GM21619 (cell line): Measurements from ENCODE around the gene RASA4B.
A peak's percentile ranks its signal among the peaks of the same experiment; 100 is the strongest.
"Not testable (repeated sequence)": the region's sequence is repeated elsewhere in the genome, so short reads cannot be mapped to it uniquely, and the experiment has no call there.

ENCODE experiments used
- ATAC-seq: cut with Tn5 transposase; IDR thresholded peaks from one replicate; pipeline ENCODE4 v1.9.1; 2021; ENCODE audit not compliant: unreplicated experiment

Gene RASA4B

DNA sequence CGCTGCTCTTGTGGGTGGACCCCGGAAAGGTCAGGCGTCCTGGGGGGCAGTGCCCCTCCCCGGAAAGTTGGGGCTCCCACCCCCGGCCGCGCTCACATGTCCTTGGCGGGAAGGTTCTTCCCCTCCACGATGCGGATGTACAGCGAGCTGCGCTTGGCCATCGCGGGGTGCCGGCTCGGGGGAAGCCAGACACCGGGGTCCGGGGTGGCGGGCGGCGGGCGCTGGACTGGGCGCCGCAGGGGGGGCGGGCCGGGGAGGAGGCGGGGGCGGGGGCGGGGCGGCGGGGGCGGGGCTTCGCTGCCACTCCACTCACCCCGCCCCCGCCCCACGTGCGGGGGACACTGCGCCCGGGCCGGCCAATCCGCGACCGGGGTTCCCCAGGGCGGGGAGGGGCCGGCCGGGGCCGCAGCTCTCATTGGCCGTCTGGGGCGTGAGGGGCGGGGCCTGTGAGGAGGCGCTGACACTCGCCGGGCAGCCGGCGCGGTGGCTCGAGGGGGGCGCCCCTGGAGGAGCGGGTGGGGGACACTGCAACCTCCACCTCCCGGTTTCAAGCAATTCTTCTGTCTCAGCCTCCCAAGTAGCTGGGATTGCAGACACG is at the start of gene RASA4B:
Gene RASA4B, minus strand, starts transcription at position 228 of the 598 bp plus-strand sequence. Its CDS starts 67 bp downstream, at position 161.
- peak; percentile 58 for ATAC-seq

DNA sequence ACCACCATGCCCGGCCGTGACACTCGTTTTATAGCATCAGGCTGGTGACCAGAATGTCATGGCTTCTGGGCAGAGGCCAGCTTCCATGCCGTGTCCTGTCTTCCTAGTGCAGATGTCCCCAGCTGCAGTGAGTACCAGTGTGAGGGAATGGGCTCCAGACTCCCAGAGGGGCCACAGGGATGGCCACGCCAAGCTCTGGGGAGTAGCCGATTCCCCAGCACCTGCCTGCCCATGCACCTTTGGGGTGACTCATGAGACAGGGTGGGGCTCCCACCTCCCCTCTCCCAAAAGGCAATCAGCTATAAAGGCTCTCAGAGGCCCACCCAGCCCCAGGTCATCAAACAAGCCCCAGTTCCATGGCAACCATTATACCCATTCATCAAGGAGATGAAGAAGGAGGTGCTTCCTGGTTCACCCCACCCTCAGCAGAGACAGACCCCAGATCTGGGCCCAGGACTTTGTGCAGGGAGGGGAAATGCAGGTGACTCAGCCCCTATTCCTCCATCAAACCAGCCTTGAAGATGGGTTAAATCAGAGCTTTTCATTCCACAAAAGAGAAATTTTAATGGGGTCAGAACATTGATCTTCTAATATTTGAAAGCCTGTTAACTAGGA is 33.3 kb upstream of the RASA4B start, which contains the start of gene SPDYE2:
Gene SPDYE2, plus strand, starts transcription at position 419 of the 615 bp plus-strand sequence. CDS start 2,030 bp downstream, outside the sequence.
- not testable (repeated sequence) for ATAC-seq

DNA sequence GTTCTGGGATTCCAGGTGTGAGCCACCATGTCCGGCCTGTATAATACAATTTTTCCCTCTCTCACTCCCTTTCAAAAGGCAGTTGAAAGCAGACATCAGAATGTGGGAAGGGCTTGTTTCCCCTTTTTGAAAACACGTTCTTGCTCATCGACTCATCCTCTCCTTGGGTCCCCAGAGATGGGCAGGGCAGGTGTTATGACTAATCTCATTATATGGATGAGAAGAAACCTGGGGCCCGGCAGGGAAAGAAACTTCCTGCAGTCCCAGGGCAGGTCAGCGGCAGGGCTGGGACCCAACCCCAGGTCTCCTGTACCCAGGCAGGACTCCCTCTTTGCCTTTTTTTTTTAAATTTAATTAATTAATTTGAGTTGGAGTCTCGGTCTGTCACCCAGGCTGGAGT is 28.8 kb upstream of the RASA4B start:
- ATAC-seq, result peak; percentile 70

DNA sequence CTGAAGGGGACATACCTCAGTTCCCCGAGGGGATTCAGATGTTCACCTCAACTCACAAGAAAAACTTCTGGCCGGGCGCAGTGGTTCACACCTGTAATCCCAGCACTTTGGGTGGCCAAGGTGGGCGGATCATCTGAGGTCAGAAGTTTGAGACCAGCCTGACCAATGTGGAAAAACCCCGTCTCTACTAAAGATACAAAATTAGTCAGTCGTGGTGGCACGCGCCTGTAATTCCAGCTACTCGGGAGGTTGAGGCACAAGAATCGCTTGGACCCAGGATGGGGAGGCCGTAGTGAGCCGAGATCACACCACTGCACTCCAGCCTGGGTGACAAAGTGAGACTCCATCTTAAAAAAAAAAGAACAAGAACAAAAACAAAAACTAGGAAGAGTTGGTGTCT is 27.7 kb upstream of the RASA4B start:
- ATAC-seq, result not testable (repeated sequence)

DNA sequence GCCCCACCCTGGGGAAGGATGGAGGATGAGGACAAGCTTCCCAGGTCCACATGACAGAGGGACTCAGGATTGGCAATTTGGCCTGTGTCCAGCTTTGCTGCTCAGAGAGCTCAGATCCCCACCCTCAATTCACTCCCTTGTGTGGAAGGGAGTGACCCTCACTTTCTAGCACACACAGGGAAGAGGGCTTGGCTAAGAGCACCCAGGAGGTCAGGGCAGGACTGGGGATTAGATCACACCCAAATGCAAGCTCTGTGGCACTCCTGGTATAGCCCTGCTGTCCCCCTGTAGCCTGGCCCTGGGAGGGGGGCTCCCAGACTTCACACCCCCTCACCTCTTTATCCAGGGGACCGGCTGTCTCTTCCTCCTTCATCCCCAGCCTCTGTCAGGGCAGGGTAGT is 26.8 kb upstream of the RASA4B start:
- not testable (repeated sequence) for ATAC-seq

DNA sequence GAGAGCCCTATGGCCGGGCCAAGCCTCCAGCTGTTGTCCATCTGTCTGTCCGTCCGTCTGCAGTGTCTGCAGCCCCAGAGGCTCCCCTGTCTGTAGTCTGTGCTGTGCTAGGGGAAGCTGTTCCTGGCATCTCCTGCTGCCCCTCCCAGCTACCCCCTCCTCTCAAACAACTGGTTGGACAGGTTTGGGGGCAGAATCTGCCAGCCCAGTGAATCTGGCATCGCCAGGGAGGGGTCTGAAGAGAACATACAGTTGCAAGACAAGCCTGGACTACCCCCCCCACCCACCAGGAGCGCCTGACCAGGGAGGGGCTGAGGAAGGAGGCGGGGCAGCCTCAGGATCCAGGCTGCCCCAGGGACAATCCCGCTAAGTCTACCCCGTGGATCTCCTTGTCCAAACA is 26.0 kb upstream of the RASA4B start, which contains the start of gene UPK3BL2:
Gene UPK3BL2, minus strand, starts transcription at position 101 of the 400 bp plus-strand sequence. Its CDS starts 60 bp downstream, at position 41.
- ATAC-seq, result not testable (repeated sequence)

DNA sequence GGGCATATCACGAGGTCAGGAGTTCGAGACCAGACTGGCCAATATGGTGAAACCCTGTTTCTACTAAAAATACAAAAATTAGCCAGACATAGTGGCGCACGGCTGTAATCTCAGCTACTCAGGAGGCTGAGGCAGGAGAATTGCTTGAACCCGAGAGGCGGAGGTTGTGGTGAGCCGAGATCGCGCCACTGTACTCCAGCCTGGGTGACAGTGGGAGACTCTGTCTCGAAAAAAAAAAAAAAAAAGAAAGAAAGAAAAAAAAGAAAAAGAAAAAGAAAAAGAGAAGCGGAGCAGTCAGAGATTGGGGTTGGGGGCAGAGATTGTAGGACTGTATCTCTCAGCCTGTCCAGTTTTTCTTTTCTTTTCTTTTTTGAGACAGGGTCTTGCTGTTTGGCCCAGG is 25.2 kb upstream of the RASA4B start:
- not testable (repeated sequence) for ATAC-seq

DNA sequence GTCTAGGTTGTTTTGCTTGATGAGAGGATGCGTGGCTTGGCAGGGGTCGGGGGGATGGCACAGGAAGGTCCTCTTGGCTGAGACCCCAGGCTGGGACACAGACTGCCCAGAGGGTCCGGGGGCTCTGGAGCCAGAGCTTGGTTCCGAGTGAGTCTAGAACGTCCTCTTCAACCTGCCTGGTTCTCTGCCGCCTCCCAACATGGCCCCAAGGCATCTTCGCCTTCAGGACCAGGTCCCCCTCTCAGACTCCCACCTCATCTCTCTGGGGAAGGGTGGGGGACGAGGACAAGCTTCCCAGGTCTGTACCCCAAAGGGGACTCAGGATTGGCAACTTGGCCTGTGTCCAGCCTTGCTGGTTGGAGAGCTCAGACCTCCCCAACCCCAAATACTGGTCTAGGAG is 24.5 kb upstream of the RASA4B start:
- ATAC-seq, result not testable (repeated sequence)

DNA sequence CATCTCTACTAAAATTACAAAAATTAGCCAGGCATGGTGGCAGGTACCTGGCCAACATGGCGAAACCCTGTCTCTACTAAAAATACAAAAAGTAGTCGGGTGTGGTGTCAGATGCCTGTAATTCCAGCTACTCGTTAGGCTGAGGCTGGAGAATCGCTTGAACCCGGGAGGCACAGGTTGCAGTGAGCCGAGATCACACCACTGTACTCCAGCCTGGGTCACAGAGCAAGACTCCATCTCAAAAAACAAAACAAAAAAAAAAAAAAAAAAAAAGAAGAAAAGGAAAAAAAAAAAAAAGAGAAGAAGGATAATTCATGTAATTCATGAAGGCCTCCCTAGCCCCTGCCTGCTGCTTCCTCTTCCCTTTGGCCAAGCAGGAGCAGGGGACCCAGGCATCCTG is 23.0 kb upstream of the RASA4B start:
- not testable (repeated sequence) for ATAC-seq

DNA sequence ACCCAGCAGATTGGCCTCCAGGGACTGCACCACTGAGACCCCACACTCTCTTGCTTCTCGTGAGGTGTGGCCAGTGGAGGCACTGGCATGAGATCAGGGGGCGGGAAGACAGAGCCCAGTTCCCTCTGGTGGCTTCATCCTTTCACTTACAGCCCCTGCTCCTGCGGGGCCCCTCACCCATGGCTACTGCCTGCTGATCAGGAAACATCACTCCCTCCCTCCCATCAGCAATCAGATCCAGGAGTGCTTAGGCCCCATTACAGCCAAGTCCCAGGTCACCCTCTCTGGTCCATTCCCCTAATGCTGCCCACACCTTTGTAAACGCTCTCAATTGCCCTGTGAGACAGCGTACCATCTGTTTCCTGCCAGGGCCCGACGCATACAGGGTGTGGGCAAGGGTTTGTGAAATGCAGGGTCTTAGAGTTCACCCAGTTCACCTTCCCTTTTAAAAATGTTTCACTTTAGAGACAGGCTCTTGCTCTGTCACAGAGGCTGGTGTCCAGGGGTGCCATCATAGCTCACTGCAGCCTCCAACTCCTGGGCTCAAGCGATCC is 17.6 kb upstream of the RASA4B start:
- ATAC-seq, result not testable (repeated sequence)

DNA sequence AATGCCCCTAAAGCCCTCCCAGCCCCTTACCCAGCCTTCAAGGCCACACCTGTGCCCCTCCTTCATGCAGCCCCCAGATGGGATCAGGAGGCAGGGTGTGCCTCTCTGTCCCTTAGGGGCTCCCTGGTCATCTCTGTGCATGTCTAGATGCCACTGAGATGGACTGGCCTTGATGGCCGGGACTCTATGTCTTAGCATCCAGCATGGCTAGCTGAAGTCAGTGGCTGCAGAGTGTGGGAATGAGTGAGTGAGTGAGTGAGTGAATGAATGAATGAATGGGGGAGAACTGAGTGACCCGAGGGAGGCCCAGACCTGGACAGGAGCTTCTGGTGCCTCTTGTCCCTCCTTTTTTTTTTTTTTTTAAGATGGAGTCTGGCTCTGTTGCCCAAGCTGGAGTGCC is 14.6 kb upstream of the RASA4B start:
- not testable (repeated sequence) for ATAC-seq

DNA sequence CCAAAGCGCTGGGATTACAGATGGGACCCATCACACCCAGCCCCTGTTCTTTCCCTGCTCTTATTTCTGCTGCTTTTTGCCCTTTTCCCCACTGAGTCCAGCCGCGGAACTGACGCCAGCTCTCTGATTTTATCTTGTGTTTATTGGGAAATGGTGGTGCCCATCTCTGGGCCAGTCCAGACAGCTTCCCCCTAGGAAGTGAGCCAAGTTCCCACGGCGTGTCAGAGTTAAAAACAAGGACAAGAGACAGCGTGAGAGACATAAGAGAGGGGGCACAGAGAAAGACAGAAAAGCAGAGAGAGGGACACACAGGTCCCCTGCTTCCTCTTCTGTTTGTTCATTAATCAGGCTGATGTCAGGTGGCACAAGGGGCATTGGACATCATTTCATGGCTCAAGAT is 14.0 kb upstream of the RASA4B start:
- not testable (repeated sequence) for ATAC-seq

DNA sequence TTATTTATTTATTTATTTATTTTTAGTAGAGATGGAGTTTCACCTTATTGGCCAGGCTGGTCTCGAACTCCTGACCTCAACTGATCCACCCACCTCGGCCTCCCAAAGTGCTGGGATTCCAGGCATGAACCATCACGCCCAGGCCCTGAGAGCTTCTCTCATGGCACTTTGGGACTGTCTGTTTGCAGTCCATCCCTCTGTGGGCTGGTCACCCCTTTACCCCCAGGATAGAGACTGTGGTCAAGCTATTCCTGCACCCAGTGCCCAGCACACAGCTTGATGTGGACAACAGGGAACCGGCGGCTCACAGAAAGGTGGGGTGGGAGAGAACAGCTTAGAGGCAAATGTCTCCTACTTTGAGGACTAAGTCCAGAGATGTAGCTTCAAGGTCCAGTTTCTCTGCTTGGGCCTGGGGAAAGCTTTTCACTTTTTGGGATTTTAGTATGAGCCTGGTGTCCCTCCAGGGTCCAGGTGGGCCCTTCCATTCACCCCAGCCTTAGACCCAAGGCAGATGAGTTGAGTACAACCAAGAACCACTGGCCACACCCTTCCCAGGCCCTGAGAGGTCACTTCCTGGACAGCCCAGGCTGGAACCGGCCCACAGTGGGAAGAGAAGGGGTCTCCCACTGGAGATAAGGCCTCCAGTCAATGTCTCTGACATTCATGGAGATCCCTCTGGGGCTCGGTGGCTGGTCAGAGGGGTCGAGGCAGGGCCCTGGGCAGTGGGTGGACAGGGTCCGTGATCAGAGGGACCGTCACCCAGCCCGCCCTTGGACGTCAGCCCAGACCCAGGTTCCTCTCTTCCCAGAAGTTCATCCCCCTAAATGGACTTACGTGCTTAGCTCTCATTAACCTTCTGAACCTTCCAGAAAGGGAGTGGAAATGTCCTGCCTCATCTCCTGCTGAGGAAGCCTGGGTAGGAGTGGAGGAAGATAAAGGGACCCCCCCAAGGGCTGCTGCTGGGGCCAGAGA is 10.5 kb upstream of the RASA4B start:
- ATAC-seq, result not testable (repeated sequence)

DNA sequence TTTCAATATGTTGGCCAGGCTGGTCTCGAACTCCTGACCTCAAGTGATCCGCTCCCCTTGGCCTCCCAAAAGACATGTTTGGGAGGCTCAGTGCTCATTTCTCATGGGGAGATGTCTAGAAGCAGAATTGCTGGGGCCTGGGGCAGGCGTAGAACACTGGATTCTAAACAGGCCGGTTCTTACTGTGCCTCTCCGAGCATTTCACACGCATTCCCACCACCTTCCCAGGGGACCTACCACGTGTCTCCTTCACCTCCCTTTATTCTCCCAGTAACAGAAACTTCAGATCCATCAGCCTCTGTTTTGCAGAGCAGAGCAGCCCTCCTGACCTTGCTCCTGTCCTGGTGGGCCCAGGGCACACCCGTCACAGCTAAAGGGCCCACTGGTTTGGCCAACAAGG is 9.6 kb upstream of the RASA4B start:
- ATAC-seq, result not testable (repeated sequence)

DNA sequence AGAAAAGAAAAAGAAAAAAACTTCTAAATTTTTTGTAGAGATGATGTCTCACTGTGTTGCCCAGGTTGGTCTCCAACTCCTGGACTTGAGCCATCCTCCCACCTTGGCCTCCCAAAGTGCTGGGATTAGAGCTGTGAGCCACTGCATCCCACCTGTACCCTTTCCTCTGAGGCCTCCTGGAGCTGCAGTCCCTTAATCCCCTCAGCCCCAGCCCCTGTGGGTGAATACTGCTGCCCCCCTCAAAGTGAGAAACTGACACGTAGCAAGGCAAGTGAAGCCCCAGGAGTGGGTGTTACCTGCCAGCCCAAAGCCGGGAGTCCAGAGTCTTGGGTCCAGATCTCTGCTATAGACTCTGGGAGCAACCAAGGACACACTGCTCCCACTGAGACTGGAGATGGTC is 7.2 kb upstream of the RASA4B start:
- not testable (repeated sequence) for ATAC-seq

DNA sequence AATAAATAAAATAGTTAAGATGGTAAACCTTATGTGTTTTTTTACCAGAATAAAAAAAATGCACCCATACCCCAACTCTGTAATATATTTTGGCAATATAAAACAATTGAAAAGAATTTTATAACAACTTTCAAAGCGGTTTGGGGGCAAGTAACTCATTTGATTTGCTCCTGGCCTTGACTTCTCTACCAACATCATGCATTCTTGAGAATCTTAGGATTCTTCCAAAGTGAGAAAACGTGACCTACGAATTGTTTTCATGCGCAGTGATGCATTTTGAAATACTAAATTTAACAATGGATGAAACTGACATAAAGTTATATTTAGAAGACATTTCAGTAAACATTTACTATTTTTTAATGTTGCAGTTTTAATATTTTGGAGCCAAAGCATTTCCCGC is 3.2 kb upstream of the RASA4B start:
- not testable (repeated sequence) for ATAC-seq

DNA sequence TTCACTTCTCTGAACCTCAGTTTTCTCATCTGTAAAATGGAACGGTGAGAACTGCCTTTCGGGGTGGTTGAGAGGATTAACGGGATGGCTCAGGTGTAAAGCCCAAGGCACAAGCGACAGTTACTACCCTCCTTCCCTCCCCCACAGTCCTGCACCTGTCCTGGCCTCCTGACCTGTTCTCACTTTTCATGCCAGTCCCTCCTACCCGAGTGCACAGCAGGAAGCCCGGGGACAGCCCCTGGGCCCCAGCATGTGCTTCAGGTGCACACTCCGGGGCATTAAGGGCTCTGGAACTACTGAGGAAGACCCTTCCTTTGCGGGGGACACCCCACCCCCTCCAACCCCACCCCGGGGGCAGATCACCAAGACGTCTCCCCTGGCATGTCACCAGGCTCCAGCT is 626 bp downstream of the RASA4B start:
- ATAC-seq, result not testable (repeated sequence)

DNA sequence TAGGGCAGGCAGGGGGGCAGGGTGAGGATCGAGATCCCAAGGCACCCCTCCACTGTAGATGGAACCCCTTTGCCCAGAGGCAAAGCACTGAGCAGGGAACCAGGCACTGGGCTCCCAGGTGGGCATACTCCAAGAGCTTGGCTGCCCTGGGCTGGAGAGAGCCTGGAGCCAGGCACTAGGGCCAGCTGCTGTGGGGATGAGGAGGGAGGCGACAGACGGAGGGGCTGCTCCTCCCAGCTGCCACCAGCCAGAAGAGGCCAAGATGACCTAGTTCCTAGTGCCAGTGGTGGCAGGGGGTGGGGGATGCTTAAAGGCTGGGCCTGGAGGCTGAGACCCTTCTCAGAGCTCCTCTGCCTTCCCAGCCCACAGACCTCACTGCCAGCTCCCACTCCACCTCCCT is 1.7 kb downstream of the RASA4B start:
- not testable (repeated sequence) for ATAC-seq

DNA sequence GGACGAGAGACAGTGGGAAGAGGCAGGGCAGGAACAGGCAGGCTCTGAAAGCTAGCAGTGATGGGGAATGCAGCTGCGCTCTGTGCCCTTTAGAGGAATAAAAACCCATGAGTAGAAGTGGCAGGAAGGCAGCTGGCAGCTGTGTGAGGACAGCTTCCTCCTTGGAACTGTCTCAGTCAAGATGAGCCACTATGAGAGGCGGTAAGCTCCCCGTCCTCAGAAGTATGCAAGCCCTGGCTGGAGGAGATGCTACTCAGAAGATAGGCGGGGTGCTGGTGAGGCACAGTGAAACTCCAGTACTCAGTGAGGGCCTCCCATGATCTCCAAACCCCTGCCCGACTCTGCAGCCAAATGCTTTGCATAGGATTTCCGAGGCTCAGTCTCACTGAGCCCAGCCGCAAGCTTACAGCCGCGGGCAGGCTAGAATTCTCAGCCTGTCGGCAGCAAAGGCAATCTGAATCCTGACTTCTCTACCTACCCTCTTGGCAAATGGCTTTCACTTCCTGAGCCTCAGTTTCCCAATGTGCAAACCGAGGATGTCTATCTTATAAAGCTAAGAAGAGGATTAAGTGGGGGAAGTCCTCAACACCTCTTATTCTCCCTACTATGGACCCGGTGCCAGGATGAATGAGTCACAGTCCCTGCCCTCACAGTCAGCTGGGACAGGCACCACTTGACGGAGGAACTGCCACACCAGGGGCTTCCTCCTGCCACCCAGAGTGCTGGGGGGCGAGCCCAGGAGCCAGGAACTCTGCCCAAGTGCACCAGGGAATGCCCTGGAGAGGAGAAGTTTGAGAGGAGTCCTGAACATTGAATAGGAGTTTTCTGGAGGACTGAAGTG is 2.5 kb downstream of the RASA4B start:
- ATAC-seq, result peak; percentile 60

DNA sequence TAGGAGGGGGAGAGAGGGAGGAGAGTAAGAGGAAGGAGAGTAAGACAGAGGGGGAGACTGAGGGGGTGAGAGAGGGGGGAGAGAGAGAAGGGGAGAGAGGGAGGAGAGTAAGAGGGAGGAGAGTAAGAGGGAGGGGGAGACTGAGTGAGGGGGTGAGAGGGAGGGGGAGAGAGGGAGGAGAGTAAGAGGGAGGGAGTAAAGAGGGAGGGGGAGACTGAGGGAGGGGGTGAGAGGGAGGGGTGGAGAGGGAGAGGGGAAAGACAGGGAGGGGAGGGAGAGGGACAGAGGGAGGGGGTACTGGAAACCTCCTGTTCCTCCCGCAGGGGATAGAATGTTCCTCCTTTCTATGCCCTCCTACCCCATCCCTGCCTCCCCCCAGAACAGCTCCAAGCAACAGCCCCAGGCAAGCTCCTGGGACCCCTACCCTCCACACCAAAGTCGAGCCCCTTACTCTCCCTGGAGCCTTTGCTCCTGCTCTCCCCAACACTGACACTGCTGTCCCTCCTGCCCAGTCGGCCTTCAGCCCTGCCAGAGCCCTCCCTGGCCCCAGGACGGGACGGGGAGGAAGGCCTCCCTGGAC is 4.8 kb downstream of the RASA4B start:
- ATAC-seq, result not testable (repeated sequence)
